Measurements from ENCODE around the gene NPEPPS. TPM values are rescaled to one million over a fixed set of nuclear protein-coding genes. Genes with fewer than 3 reads are reported as not detected.
"Not testable (repeated sequence)": the region's sequence is repeated elsewhere in the genome, so short reads cannot be mapped to it uniquely, and the experiment has no call there.

NPEPPS gene
- total RNA-seq, 1 donor from 2014 or later, result 107 TPM

DNA sequence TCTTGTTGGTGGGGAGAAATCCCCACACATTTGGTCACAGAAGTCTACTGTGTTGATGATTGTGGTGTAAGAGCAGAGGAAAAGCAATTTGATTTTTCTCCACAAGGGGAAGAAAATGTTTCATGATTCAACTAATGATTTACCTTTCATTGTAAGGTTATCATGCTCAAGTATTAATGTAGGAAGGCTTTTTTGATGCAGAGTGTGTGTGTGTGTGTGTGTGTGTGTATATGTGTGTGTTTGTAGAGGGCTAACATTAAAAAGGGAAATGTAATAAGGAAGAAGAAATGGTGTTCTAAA lies 31.4 kb downstream of the NPEPPS start:
- H3K27ac Mint-ChIP-seq (ENCODE audit: unreplicated experiment); H3K27me3 Mint-ChIP-seq (ENCODE audit: unreplicated experiment); H3K4me1 Mint-ChIP-seq (ENCODE audit: unreplicated experiment); DNase-seq (ENCODE audit: low spot score); H3K36me3 Mint-ChIP-seq (ENCODE audit: low read depth, unreplicated experiment); H3K4me3 Mint-ChIP-seq (ENCODE audit: unreplicated experiment); H3K9me3 Mint-ChIP-seq (ENCODE audit: unreplicated experiment): not testable (repeated sequence)

DNA sequence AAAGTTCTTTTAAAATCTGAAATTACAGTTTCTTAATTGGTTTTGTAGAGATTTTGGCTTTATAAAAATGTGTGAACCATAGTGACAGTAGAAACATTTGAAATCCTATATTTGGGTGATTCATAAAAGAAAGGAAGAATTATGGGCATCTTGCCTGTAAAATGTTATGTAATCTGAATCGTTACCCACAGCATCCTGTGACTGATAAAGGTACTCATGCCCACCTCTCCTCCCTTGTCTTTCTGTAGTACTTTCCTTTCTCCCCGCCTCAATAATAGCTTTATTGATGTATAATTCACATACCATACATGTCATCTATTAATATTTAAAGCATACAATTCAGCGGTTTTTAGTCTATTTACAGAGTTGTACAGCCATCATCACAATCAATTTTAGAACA lies 36.4 kb downstream of the NPEPPS start:
- not testable (repeated sequence) for DNase-seq (ENCODE audit: low spot score); H3K4me3 Mint-ChIP-seq (ENCODE audit: unreplicated experiment); H3K36me3 Mint-ChIP-seq (ENCODE audit: low read depth, unreplicated experiment); H3K4me1 Mint-ChIP-seq (ENCODE audit: unreplicated experiment); H3K27ac Mint-ChIP-seq (ENCODE audit: unreplicated experiment); H3K9me3 Mint-ChIP-seq (ENCODE audit: unreplicated experiment); H3K27me3 Mint-ChIP-seq (ENCODE audit: unreplicated experiment)

DNA sequence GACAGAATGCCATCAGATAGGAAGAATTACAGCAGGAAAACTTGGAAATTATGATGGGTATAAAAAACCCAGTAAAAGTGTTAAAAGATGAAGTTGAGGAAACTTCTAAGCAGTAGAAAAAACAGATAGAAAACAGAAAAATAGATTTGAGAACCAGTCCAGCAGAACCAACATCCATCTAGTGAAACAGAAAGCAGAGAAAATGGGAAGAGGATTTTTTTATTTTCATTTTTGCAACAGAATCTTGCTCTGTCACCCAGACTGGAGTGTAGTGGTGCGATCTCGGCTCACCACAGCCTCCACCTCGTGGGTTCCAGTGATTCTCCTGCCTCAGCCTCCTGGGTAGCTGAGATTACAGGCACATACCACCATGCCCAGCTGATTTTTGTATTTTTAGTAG lies 41.7 kb downstream of the NPEPPS start:
- not testable (repeated sequence) for H3K4me3 Mint-ChIP-seq (ENCODE audit: unreplicated experiment); H3K27me3 Mint-ChIP-seq (ENCODE audit: unreplicated experiment); H3K9me3 Mint-ChIP-seq (ENCODE audit: unreplicated experiment); H3K27ac Mint-ChIP-seq (ENCODE audit: unreplicated experiment); DNase-seq (ENCODE audit: low spot score); H3K36me3 Mint-ChIP-seq (ENCODE audit: low read depth, unreplicated experiment); H3K4me1 Mint-ChIP-seq (ENCODE audit: unreplicated experiment)

DNA sequence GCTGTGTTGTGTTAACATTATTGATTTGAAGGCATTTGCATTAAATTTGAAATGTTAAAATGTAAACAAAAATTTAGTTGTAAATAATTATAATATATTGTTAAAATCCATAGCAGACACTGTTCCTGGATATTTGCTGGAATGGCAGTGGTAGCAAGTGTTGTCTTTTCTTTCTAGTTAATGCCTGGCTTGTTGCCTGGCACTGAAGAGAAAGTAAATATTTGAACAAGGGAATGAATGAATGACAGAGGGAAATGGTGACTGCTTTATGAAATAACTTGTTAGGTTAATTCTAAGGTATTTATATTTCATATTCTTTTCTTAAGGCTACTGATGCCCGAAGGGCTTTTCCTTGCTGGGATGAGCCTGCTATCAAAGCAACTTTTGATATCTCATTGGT lies 51.5 kb downstream of the NPEPPS start:
- not testable (repeated sequence) for H3K4me1 Mint-ChIP-seq (ENCODE audit: unreplicated experiment); H3K27ac Mint-ChIP-seq (ENCODE audit: unreplicated experiment); H3K36me3 Mint-ChIP-seq (ENCODE audit: low read depth, unreplicated experiment); H3K27me3 Mint-ChIP-seq (ENCODE audit: unreplicated experiment); DNase-seq (ENCODE audit: low spot score); H3K4me3 Mint-ChIP-seq (ENCODE audit: unreplicated experiment); H3K9me3 Mint-ChIP-seq (ENCODE audit: unreplicated experiment)

GRCh38 chr17:47586378-47587055 lies 55.6 kb downstream of the NPEPPS start:
- not testable (repeated sequence) for H3K4me3 Mint-ChIP-seq (ENCODE audit: unreplicated experiment); H3K36me3 Mint-ChIP-seq (ENCODE audit: low read depth, unreplicated experiment); H3K9me3 Mint-ChIP-seq (ENCODE audit: unreplicated experiment); H3K4me1 Mint-ChIP-seq (ENCODE audit: unreplicated experiment); H3K27me3 Mint-ChIP-seq (ENCODE audit: unreplicated experiment); DNase-seq (ENCODE audit: low spot score); H3K27ac Mint-ChIP-seq (ENCODE audit: unreplicated experiment)

DNA sequence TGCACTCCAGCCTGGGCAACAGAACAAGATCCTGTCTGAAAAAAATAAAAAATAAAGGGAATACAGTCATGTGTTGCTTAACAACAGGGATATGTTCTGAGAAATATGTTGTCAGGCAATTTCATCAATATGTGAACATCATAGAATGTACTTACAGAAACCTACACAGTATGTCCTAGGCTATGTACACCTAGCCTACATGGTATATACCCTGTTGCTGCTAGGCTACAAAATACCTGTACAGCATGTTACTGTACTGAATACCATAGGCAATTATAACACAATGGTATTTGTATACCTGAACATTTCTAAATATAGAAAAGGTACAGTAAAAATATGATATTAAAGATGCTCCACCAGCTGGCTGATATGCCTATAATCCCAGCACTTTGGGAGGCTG lies 62.6 kb downstream of the NPEPPS start:
- H3K4me1 Mint-ChIP-seq (ENCODE audit: unreplicated experiment); H3K27ac Mint-ChIP-seq (ENCODE audit: unreplicated experiment); DNase-seq (ENCODE audit: low spot score); H3K4me3 Mint-ChIP-seq (ENCODE audit: unreplicated experiment); H3K36me3 Mint-ChIP-seq (ENCODE audit: low read depth, unreplicated experiment); H3K9me3 Mint-ChIP-seq (ENCODE audit: unreplicated experiment); H3K27me3 Mint-ChIP-seq (ENCODE audit: unreplicated experiment): not testable (repeated sequence)

- Mint-ChIP-seq H3K4me3 (ENCODE audit: unreplicated experiment) (no peak overlapping the region), H3K27ac (ENCODE audit: unreplicated experiment) (no peak overlapping the region), H3K4me1 (ENCODE audit: unreplicated experiment) (no peaks in the 10 kb centered on the region), H3K9me3 (ENCODE audit: unreplicated experiment) (no peaks in the 10 kb centered on the region), H3K36me3 (ENCODE audit: low read depth, unreplicated experiment) (peaks cover 26% of the 10 kb centered on the region), H3K27me3 (ENCODE audit: unreplicated experiment) (peaks cover 2% of the 10 kb centered on the region)
- DNase-seq (ENCODE audit: low spot score), result no peak
- no peak for TF ChIP-seq CTCF (IDR thresholded peaks at IDR 0.05; ENCODE audit: unreplicated experiment)
Observed at GRCh38 chr17:47603830-47604597, 73.1 kb downstream of the NPEPPS start.

DNA sequence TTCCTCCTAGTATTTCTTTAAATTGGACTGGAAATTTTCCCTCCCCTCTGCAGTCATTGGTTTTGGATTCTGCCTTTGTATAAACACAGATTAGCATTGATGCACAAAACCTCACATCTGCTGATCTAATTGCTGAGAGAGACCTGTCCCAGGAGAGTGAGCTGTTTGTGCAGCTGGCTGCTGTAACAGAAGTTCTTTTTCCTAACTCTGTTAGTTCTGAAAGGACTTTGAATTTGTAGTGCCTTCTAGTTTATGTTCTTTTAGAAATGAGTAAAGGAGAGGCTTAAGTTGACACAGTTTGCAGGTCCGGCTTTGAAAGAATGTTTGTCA lies 73.7 kb downstream of the NPEPPS start:
- H3K36me3 Mint-ChIP-seq (ENCODE audit: low read depth, unreplicated experiment), result peaks cover 22% of the 10 kb centered on the region
- no peak for TF ChIP-seq CTCF (IDR thresholded peaks at IDR 0.05; ENCODE audit: unreplicated experiment)
- H3K9me3 Mint-ChIP-seq (ENCODE audit: unreplicated experiment), result no peaks in the 10 kb centered on the region

More for the DNA sequence above, 73.7 kb downstream of the NPEPPS start:
- Mint-ChIP-seq H3K27ac (ENCODE audit: unreplicated experiment) (no peak overlapping the region), H3K27me3 (ENCODE audit: unreplicated experiment) (peaks cover 2% of the 10 kb centered on the region), H3K4me1 (ENCODE audit: unreplicated experiment) (no peaks in the 10 kb centered on the region), H3K4me3 (ENCODE audit: unreplicated experiment) (no peak overlapping the region)
- DNase-seq (ENCODE audit: low spot score), result no peak
